Astrocyte of the cerebellum (primary cell): ENCODE data around the gene CDH10.

ENCODE experiments used
- DNase-seq: peaks from one replicate; pipeline ENCODE4 v3.0.0-alpha.2; 2011; ENCODE audit warnings: low read depth
- H3K4me3 ChIP-seq: 2 replicates; pipeline ENCODE4 v1.5.1; 2011; ENCODE audit warnings: mild to moderate bottlenecking, low read depth, low read length, moderate library complexity
- in situ Hi-C: cut with HindIII; loops from 2 replicates; pipeline ENCODE4 v1.10.0; 2017; ENCODE audit warnings: low sequenced_read_pairs
- TF ChIP-seq, protein P1 (sequence below): IDR thresholded peaks from 2 replicates; pipeline ENCODE4 v1.5.1; 2012; ENCODE audit warnings: low read length, low read depth, moderate library complexity, mild to moderate bottlenecking; ENCODE audit errors: missing control alignments

The CDH10 gene

DNA sequence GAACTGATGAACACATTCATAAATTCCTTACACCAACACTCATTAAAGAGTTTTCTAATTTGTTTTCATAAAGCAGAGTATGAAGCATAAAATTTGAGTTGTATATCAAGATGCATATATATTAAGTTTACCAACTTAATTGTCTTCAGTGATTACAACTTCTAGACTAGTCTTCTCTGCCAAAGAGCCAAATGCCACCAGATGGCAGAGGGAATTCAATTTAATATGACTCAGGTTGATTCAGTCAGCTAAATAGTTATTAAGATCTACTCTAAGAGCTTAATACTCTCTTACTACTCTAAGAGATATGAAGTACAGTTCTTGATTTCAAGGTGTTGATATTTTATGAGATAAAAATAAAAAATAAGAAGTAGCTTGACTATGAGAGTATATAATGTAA is 53.4 kb downstream of the CDH10 start:
- H3K4me3 ChIP-seq = no peak overlapping the region
- in situ Hi-C loops = no loop called here
- TF ChIP-seq, protein P1, sequence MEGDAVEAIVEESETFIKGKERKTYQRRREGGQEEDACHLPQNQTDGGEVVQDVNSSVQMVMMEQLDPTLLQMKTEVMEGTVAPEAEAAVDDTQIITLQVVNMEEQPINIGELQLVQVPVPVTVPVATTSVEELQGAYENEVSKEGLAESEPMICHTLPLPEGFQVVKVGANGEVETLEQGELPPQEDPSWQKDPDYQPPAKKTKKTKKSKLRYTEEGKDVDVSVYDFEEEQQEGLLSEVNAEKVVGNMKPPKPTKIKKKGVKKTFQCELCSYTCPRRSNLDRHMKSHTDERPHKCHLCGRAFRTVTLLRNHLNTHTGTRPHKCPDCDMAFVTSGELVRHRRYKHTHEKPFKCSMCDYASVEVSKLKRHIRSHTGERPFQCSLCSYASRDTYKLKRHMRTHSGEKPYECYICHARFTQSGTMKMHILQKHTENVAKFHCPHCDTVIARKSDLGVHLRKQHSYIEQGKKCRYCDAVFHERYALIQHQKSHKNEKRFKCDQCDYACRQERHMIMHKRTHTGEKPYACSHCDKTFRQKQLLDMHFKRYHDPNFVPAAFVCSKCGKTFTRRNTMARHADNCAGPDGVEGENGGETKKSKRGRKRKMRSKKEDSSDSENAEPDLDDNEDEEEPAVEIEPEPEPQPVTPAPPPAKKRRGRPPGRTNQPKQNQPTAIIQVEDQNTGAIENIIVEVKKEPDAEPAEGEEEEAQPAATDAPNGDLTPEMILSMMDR = no peak
- no peak for DNase-seq

DNA sequence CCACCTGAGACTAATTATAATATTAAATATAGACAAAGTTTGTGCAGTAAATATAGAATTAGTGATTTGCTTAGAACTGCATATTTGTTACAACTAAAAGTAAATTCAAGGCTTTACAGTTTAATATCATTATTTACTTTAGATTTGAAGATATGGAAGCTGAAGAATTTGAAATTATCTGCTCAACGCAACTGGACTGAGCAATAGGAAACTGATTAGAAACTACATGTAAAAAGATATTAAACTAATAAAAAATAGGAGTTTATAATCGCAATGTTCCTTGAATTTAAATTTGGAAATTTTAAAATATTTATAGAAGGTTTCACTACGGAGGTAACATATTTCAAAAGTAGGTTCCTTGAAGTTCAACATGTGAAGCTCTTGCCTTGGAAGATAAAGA is 55.2 kb downstream of the CDH10 start:
- H3K4me3 ChIP-seq = no peak overlapping the region
- DNase-seq = no peak
- TF ChIP-seq, protein P1 = no peak
- in situ Hi-C loops = no loop called here

DNA sequence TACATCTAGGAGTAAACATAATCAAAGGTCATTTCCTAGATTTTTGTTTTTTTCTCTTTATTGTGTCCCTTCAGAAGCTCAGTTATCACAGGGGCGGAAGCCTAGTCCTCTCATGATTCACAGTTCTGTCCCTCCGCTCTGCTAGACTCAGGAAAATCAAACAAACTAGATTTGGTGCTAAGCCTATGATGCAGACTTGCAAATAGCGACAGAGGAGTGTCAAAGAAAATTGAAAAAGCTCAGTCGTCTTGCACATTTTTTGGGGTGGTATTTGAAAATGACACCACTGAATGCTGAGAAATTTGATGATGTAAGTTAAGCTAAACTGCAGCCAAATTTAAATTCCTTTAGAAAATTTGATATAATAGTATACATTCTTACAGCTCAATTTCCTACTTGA is 59.0 kb downstream of the CDH10 start:
- DNase-seq = no peak
- TF ChIP-seq, protein P1 = no peak
- in situ Hi-C loops = no loop called here
- no peak overlapping the region for H3K4me3 ChIP-seq

DNA sequence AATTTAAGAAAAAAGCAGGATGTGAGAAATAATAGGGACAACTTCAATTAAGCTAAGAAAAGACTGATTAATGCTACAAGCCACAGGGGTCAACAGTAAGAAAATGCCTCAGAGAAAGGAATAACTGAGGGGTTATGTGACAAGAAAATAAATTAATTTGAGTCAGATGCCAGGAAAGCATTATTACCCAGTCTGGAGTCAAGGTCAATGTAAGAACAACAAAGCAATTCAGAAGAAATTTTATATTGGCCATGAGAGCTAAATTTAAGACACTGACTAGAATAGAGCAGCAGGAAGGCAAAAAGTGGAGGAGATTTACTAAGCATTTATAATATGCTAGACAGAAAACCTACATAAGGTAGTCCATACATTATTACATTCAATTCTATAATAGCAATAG is 73.5 kb downstream of the CDH10 start:
- TF ChIP-seq, protein P1 = no peak

DNA sequence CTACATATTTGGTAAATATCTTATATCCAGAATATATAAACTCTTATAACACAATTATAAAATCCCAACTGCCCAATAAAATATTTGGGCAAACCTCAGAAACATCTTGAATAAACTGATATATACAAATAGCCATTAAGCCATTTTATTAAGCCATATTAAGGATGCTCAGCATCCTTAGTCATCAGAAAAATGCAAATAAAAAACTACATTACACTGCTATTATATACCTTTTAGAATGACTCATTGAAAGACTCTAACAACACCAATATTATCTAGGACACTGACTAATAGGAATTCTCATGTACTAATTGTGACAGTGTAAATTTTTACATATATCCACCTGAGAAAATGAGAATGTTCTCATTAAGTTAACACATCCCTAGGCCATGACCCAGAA is 77.8 kb downstream of the CDH10 start:
- TF ChIP-seq, protein P1 = no peak
- no peak for DNase-seq
- H3K4me3 ChIP-seq = no peak overlapping the region
- in situ Hi-C loops = no loop called here

More for the DNA sequence above, 73.5 kb downstream of the CDH10 start:
- in situ Hi-C loops = no loop called here
- no peak for DNase-seq
- no peak overlapping the region for H3K4me3 ChIP-seq

DNA sequence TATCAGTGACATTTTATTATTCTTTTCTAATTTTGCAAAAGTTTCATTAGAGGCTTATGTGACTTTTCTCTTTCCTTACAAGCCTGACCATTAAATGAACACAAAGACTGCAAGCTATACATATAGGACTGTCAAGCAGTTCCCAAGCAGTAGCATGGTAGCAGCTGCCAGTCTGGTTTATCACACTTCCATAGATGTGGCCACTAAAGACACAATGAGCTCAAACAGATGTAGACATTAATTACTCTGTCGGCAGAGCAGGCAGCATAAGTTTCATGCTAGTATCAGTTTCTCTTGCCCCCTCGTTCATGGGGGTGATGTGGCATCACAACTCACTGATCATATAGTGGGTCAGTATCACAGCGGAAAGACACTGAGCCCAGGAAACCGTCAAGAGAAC is 89.5 kb downstream of the CDH10 start:
- in situ Hi-C loops = no loop called here
- H3K4me3 ChIP-seq = no peak overlapping the region
- no peak for DNase-seq
- TF ChIP-seq, protein P1 = no peak

DNA sequence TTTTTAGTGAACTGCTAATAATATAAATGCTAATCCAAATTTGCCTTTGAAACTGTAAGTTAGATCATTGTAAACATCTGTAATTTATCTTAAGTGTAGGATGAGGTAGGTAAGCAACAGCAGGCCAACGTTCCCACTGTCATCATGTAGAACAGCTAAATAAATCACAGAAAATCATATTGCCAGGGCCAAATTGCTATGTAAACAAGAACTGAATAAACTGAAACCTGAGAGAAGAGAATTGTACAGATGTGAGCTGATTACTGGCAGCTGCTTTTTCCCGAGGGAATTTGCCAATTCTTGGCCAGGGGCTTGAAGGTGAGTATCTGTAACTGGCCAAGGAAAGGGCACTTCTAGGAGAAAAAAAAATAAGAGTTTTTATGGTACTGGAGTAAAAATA is 97.6 kb downstream of the CDH10 start:
- no peak overlapping the region for H3K4me3 ChIP-seq
- no peak for DNase-seq
- TF ChIP-seq, protein P1 = no peak
- in situ Hi-C loops = no loop called here
